Fibroblast of skin of left quadriceps (primary cell): ENCODE measurements around the gene GLDC.

Source experiments
- DNase-seq, 2 experiments: peaks; one replicate each; pipeline ENCODE4 v3.0.0-alpha.2; 2013; ENCODE audit warnings: low read depth in 2 of 2

Gene GLDC

GRCh38 chr9:6506571-6506970 is 139.0 kb downstream of the GLDC start:
- DNase-seq = no peak

DNA sequence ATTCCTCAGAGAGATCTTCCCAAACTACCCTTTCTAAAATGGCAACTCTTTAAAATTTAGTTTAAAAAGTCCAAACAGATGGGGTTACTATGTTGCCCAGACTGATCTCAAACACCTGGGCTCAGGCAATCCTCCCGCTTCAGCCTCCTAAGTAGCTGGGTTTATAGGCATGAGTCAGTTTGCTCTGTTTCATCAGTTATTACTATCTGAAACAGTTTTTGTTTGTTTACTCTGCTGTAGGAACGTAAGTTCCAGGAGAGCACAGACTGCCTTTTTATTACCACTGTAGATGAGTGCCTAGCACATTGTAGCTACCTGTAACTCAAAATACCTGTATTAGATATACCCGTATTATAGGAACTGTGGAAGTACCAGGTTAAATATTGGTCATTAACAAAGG is 143.1 kb downstream of the GLDC start:
- no peak for DNase-seq

DNA sequence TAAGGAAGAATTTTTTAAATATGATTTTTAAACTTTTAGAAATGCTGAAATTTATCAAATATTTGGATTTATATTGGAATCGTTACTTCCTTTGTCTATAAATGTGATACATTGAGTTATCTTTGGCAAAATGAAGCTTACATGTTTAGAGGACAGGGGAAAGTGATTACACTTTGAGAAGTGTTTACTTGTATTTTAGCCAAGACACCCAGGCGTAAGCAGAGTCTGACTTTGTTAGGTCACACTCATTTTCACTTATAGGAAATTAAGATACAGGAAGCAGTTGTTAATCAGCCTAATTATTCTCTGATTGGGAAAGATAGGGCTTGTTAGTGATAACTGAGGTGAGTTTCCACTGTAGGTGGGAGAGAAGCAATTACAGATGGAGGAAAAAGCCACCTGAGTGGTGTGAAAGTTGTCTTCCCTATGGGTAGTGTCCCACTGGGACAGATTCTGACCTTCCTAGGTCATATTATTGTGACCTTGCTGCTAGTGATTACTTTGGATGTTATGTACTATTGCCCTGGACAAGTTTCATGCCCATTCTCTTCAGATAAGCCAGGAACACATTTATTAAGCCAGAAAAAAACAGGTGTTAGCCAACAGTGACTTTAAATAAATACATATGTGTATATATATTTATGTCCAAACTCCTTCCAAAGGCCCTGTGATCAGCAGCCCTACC is 143.9 kb downstream of the GLDC start:
- no peak for DNase-seq

DNA sequence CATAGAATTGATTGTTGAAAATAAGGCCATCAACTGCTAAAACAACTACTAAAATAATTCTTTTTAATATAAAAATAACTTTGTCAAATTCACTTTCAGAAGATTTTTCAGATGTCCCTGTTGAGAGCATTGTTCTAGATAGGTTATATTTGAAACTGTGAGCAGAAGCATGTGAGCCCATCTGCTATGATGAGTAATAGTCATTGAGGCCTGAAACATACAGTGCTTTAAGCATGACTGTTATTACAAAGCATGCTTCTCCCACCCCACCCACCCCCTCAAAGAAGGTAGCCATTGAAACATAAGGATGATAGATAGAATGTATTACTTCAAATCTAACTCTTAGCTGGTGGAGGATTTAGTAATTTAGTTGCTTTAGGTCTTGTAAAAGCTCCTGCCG is 146.5 kb downstream of the GLDC start:
- DNase-seq = peak in 1 of 2 experiments; percentile 9

DNA sequence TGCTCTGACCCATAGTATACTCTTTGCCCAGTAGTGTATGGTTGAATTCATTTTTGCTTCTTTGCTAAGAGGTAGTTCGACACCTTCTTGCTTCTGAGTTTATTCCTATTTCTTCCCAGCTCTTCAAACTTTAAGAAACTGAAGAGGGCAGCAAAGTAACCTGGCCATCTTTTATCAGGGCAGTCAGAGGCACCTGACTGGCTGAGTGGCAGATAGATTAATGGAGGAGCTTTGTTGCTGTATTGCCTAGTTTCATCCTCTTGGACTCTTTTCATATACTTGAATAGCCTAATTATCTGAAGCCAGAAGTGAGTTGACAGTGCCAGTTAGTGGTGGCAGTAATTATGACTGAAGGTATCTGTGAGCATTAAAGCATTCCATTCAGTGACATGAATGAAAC is 150.1 kb downstream of the GLDC start:
- no peak for DNase-seq

- no peak for DNase-seq
Measured at GRCh38 chr9:6490863-6491262, 154.7 kb downstream of the GLDC start.

DNA sequence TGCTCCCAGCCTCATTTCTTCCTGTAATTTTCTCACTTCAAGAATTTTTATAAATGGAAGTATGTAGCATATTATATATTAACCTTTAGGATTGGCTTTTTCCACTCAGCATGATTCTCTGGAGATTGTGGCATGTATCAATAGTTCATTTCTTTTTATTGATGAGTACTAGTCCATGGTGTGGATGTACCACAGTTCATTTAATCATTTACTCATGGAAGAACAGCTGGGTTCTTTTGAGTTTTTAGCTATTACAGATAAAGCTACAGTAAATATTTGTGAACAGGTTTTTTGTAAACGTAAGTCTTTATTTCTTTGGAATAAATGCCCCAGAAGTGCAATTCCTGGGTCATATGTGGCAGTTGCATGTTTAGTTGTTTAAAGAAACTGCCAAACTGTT is 156.4 kb downstream of the GLDC start:
- DNase-seq = no peak

GRCh38 chr9:6488395-6488794 is 157.1 kb downstream of the GLDC start:
- no peak for DNase-seq

DNA sequence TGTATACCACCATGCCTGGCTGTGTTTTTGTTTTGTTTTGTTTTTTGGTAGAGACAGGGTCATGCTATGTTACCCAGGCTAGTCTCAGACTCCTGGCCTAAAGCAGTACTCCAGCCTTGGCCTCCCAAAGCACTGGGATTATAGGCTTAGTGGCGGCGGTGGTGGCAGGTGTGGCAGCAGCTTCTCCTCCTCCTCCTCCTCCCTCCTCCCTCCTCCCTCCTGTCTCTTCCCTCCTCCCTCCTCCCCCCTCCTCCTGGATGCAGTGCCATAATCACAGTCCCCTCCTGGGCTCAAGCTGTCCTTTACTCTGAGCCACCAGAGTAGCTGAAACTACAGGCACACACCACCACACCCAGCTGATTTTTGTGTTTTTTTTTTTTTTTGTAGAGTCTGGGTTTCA is 161.3 kb downstream of the GLDC start:
- DNase-seq = no peak
